Uterus (tissue), 2 donors: ENCODE measurements around the gene CST8.

ENCODE experiments used
- CTCF ChIP-seq, 4 experiments: fragments of 200-600 bp in 2 of 4; fragments of 450-650 bp in 2 of 4; sonication (generic) in 2 of 4; IDR thresholded peaks; one replicate each; pipeline ENCODE4 v1.5.1; 2016 to 2019; ENCODE audit warnings: antibody characterized with exemption in 4 of 4, mild to moderate bottlenecking in 2 of 4, moderate library complexity in 1 of 4
- POLR2A ChIP-seq, 2 donors: fragments of 450-650 bp; IDR thresholded peaks; one replicate each; pipeline ENCODE4 v1.6.1; 2016; ENCODE audit warnings: antibody characterized with exemption in 2 of 2, mild to moderate bottlenecking in 1 of 2, moderate library complexity in 1 of 2

GRCh38 chr20:23482138-23482537, 8.8 kb upstream of the CST8 start:
- no peak for TF ChIP-seq CTCF (IDR thresholded peaks at IDR 0.05)
- TF ChIP-seq POLR2A (IDR thresholded peaks at IDR 0.05): no peak
